Stomach (tissue), 9 donors: ENCODE data around the gene EDARADD. TPM values are rescaled to one million over a fixed set of nuclear protein-coding genes. Genes with fewer than 3 reads are reported as not detected.

Experiments used
- DNase-seq, 2 donors: peaks; one replicate each; pipeline versions ENCODE4 v3.0.0 to v3.0.0-alpha.2; 2013 to 2019
- H3K27ac ChIP-seq, 5 donors: fragments of 200-600 bp in 4 of 5; sonication (generic) in 4 of 5; one replicate each; pipeline ENCODE4 v1.5.1; 2013 to 2019; ENCODE audit warnings: mild to moderate bottlenecking in 1 of 5, moderate library complexity in 1 of 5
- H3K27me3 ChIP-seq, 3 donors: fragments of 200-600 bp; sonication (generic); one replicate each; pipeline ENCODE4 v1.5.1; 2017 to 2019; ENCODE audit warnings: mixed run types in 1 of 3
- H3K36me3 ChIP-seq, 4 donors: fragments of 200-600 bp; sonication (generic); 1 replicate in 3 of 4; 2 replicates in 1 of 4; pipeline ENCODE4 v1.5.1; 2016 to 2019
- H3K4me1 ChIP-seq, 4 donors: fragments of 200-600 bp; sonication (generic); one replicate each; pipeline ENCODE4 v1.5.1; 2016 to 2019
- H3K4me3 ChIP-seq, 4 donors: fragments of 200-600 bp; sonication (generic) in 3 of 4; one replicate each; pipeline ENCODE4 v1.5.1; 2016 to 2019; ENCODE audit warnings: mild to moderate bottlenecking in 1 of 4
- H3K9me3 ChIP-seq, 4 donors: fragments of 200-600 bp; sonication (generic); one replicate each; pipeline ENCODE4 v1.5.1; 2016 to 2019
- EP300 ChIP-seq: sonication (generic); formaldehyde crosslinking; IDR thresholded peaks from one replicate; pipeline ENCODE4 v1.6.1; 2017; ENCODE audit warnings: antibody characterized with exemption
- POLR2A ChIP-seq, 4 donors: fragments of 450-650 bp; IDR thresholded peaks; one replicate each; pipeline ENCODE4 v1.6.1; 2016; ENCODE audit warnings: antibody characterized with exemption in 4 of 4, control low read depth in 2 of 4, mild to moderate bottlenecking in 1 of 4, moderate library complexity in 1 of 4
- POLR2AphosphoS5 ChIP-seq, 3 donors: sonication (generic); formaldehyde crosslinking; IDR thresholded peaks; one replicate each; pipeline ENCODE4 v1.6.1; 2016; ENCODE audit warnings: antibody characterized with exemption in 3 of 3
- WGBS, 5 donors: extraction: QIAGEN DNeasy Blood & Tissue Kit in 3 of 5; methylation state at CpG; one replicate each; pipeline versions ENCODE4 v1.1.5 to v1.1.7; 2013 to 2018; 5-methylcytosine and 5-hydroxymethylcytosine counted together
- intact Hi-C: fragments of 100-400 bp; cut with DNase I; formaldehyde crosslinking; loops from one replicate; pipeline ENCODE4 v1.15.1; 2023; ENCODE audit warnings: low total_unique reads
- polyA plus RNA-seq, 3 donors: library from polyadenylated mRNA; stranded (reverse); fragments of 200-250 nt; gene quantifications; one replicate each; pipeline ENCODE4 v1.2.3, GENCODE V29; 2013
- total RNA-seq, 5 donors: library from RNA; depleted of rRNA; stranded (reverse); fragments of >200 nt; gene quantifications; one replicate each; pipeline versions ENCODE4 v1.1.0 to v1.2.3, GENCODE V29; 2014 to 2016
- TF ChIP-seq, protein P1 (sequence below), 7 experiments: fragments of 450-650 bp in 4 of 7; fragments of 200-600 bp in 3 of 7; sonication (generic) in 3 of 7; IDR thresholded peaks; one replicate each; pipeline ENCODE4 v1.5.1; 2016 to 2019; ENCODE audit warnings: antibody characterized with exemption in 7 of 7, control low read depth in 2 of 7, mild to moderate bottlenecking in 1 of 7
- donor health status: healthy with polysubstance abuse.
- donor health status: Bipolar disorder and iron deficiency.
- donor health status: healthy.

EDARADD gene
- total and polyA plus RNA-seq, 8 donors, result 3.7 to 13.8 (median 6.6) TPM; not detected in 1

DNA sequence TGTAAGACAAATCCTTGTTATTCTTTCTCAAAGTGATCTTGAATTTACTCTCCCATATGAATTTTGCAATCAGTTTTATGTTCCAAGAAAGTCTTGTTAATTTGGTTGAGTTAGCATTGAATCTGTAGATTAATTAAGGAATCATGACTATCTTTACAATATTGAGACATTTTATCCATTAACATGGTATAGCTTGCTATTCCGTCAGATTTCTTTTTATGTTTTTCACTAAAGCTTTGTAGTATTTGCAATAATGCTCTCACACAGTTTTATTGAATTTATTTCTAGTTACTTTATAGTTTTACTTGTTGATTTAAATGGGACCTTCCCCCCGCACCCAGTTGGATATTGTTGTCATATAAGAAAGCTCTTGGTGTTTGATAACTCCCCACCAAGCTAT lies 5.8 kb upstream of the EDARADD start:
- no peak for DNase-seq
- Histone ChIP-seq H3K9me3 (no peaks in the 10 kb centered on the region), H3K36me3 (no peaks in the 10 kb centered on the region), H3K4me1 (peaks cover 0 to 8% (median 0%) of the 10 kb centered on the region in 4 donors), H3K27ac (no peak overlapping the region), H3K4me3 (no peak overlapping the region), H3K27me3 (no peaks in the 10 kb centered on the region)
- TF ChIP-seq, protein P1, sequence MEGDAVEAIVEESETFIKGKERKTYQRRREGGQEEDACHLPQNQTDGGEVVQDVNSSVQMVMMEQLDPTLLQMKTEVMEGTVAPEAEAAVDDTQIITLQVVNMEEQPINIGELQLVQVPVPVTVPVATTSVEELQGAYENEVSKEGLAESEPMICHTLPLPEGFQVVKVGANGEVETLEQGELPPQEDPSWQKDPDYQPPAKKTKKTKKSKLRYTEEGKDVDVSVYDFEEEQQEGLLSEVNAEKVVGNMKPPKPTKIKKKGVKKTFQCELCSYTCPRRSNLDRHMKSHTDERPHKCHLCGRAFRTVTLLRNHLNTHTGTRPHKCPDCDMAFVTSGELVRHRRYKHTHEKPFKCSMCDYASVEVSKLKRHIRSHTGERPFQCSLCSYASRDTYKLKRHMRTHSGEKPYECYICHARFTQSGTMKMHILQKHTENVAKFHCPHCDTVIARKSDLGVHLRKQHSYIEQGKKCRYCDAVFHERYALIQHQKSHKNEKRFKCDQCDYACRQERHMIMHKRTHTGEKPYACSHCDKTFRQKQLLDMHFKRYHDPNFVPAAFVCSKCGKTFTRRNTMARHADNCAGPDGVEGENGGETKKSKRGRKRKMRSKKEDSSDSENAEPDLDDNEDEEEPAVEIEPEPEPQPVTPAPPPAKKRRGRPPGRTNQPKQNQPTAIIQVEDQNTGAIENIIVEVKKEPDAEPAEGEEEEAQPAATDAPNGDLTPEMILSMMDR (IDR thresholded peaks at IDR 0.05), result no peak
- WGBS, 5 donors, result 93 to 98% (median 95%) methylated on average over 2 of the region's 2 CpGs
- intact Hi-C loops, result no loop called here

DNA sequence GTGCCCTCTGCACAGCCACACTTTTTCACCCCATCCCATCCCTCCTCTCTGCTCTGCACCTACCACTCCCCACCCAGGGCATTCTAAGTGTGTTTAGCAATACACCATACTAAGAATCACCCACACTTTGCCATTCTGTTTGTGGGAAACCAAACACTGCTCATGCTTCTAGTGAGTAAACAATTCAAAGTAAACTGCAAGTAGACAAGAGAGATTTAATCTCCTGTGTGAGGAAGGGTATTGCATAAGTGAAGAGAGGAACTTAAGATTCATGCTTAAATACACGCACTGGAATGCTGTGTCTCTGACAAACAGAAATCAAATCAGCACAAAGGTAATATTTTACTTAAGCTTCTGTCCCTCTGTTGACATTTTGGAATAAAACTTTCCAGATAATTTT lies 4.8 kb upstream of the EDARADD start:
- intact Hi-C loops, result no loop called here
- Histone ChIP-seq H3K9me3 (no peaks in the 10 kb centered on the region), H3K27me3 (no peaks in the 10 kb centered on the region), H3K27ac (no peak overlapping the region), H3K4me3 (no peak overlapping the region), H3K36me3 (no peaks in the 10 kb centered on the region), H3K4me1 (peaks cover 0 to 11% (median 2%) of the 10 kb centered on the region in 4 donors)
- no peak for DNase-seq
- 17 to 64% (median 47%) methylated on average over 1 of the region's 1 CpG for WGBS, 5 donors
- TF ChIP-seq, protein P1 (IDR thresholded peaks at IDR 0.05), result no peak
- TF ChIP-seq POLR2AphosphoS5 (IDR thresholded peaks at IDR 0.05) (no peak), POLR2A (IDR thresholded peaks at IDR 0.05) (no peak), EP300 (no peak)

DNA sequence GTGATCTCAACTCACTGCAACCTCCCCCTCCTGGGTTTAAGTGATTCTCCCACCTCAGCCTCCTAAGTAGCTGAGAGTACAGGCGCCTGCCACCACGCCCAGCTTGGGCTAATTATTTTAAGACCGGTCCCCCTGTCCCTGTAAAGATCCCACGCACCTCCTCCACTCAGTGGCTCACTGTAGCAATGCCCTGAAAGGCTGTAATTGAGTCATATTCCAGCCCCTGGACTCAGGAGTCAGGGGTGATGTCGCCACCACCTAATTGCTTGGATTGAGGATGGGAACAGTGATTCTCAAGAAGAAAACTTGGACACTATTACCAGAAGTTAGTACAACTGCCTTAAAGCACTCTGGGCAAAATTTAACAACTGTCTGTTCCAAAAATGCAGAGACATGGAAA lies 3.1 kb upstream of the EDARADD start:
- DNase-seq, result no peak
- no peak overlapping the region for H3K27ac ChIP-seq
- H3K9me3 ChIP-seq, result no peaks in the 10 kb centered on the region
- H3K36me3 ChIP-seq, result no peaks in the 10 kb centered on the region
- WGBS, 5 donors, result 74 to 85% (median 82%) methylated on average over 5 of the region's 5 CpGs
- TF ChIP-seq, protein P1 (IDR thresholded peaks at IDR 0.05), result no peak
- TF ChIP-seq POLR2AphosphoS5 (IDR thresholded peaks at IDR 0.05) (no peak), EP300 (no peak), POLR2A (IDR thresholded peaks at IDR 0.05) (no peak)
- H3K4me1 ChIP-seq, result peaks cover 10 to 29% (median 18%) of the 10 kb centered on the region in 4 donors
- H3K4me3 ChIP-seq, result no peak overlapping the region
- H3K27me3 ChIP-seq, result peaks cover 0 to 13% (median 11%) of the 10 kb centered on the region in 3 donors
- intact Hi-C loops, result no loop called here

DNA sequence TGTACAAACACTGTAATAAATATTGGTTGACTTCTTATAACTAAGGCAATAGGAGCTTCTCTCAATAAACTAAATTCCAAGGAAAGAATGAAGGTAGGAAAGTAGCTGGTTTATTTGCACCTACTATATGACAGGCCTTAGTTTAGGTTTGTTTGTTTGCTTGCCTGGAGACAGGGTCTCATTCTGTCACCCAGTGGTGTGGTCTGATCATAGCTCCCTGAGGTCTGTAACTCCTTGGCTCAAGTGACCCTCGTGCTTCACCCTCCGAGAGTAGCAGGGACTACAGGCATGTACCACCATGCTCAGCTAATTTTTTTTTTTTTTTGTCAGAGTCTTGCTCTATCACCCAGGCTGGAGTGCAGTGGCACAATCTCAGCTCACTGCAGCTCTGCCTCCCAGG lies 1.9 kb upstream of the EDARADD start:
- H3K36me3 ChIP-seq, result no peaks in the 10 kb centered on the region
- 73 to 92% (median 87%) methylated on average over 2 of the region's 2 CpGs for WGBS, 5 donors
- DNase-seq, result no peak
- H3K4me3 ChIP-seq, result no peak overlapping the region
- no peak for TF ChIP-seq EP300
- TF ChIP-seq POLR2AphosphoS5 (IDR thresholded peaks at IDR 0.05), result no peak
- TF ChIP-seq, protein P1 (IDR thresholded peaks at IDR 0.05), result no peak
- no peak for TF ChIP-seq POLR2A (IDR thresholded peaks at IDR 0.05)
- H3K9me3 ChIP-seq, result no peaks in the 10 kb centered on the region
- H3K4me1 ChIP-seq, result peaks cover 10 to 39% (median 22%) of the 10 kb centered on the region in 4 donors
- no peak overlapping the region for H3K27ac ChIP-seq
- peaks cover 0 to 25% (median 11%) of the 10 kb centered on the region in 3 donors for H3K27me3 ChIP-seq
- intact Hi-C loops, result no loop called here
